H1 (cell line): Measurements from ENCODE around the gene MAP4K4. TPM values are rescaled to one million over a fixed set of nuclear protein-coding genes. Genes with fewer than 3 reads are reported as not detected.

ENCODE experiments used
- CTCF ChIA-PET: fragments of 300-600 bp; sonication (Branson Sonifier 250); formaldehyde crosslinking; loops from one replicate; lab custom pipeline; 2021; ENCODE audit not compliant: partially characterized antibody; lab: Charles Lee
- POLR2A ChIA-PET: fragments of 300-600 bp; sonication (Branson Sonifier 250); formaldehyde crosslinking; loops from one replicate; lab custom pipeline; 2021; ENCODE audit warnings: inconsistent platforms; ENCODE audit not compliant: partially characterized antibody; lab: Charles Lee
- DNase-seq, 2 experiments: peaks; one replicate each; pipeline versions ENCODE4 v3.0.0 to v3.0.0-alpha.2; 2010 to 2022; ENCODE audit warnings: low spot score in 2 of 2, low read depth in 1 of 2, mixed read lengths in 1 of 2
- FAIRE-seq: peaks from 2 replicates; lab custom pipeline; 2011; peaks lifted over from hg19 to GRCh38; lab: Jason Lieb, UNC
- H2AFZ ChIP-seq: 2 replicates; pipeline ENCODE4 v1.8.1; 2012; ENCODE audit warnings: low read length, inconsistent platforms
- H2AK5ac ChIP-seq: 2 replicates; pipeline ENCODE4 v1.6.1; 2013; ENCODE audit warnings: low read depth, low read length
- H2BK120ac ChIP-seq: replicated peaks from 2 replicates; pipeline ENCODE3; 2013; ENCODE audit warnings: low read depth, low read length, inconsistent platforms
- H2BK12ac ChIP-seq: 2 replicates; pipeline ENCODE4 v1.6.1; 2013; ENCODE audit warnings: low read depth, low read length
- H2BK15ac ChIP-seq: 2 replicates; pipeline ENCODE4 v1.6.1; 2013; ENCODE audit warnings: low read length
- H2BK20ac ChIP-seq: 2 replicates; pipeline ENCODE4 v1.6.1; 2013; ENCODE audit warnings: low read length
- H2BK5ac ChIP-seq: 2 replicates; pipeline ENCODE4 v1.6.1; 2013; ENCODE audit warnings: low read depth, low read length
- H3K14ac ChIP-seq: 2 replicates; pipeline ENCODE4 v1.6.1; 2013; ENCODE audit warnings: inconsistent platforms; ENCODE audit not compliant: insufficient read length
- H3K18ac ChIP-seq: 2 replicates; pipeline ENCODE4 v1.6.1; 2013; ENCODE audit warnings: low read length; ENCODE audit errors: extremely low read depth
- H3K23ac ChIP-seq: 2 replicates; pipeline ENCODE4 v1.6.1; 2013; ENCODE audit warnings: inconsistent platforms; ENCODE audit not compliant: insufficient read length
- H3K23me2 ChIP-seq: 2 replicates; pipeline ENCODE4 v1.6.1; 2013; ENCODE audit warnings: low read depth, low read length
- H3K27ac ChIP-seq: 2 replicates; pipeline ENCODE4 v1.6.1; 2011; ENCODE audit warnings: low read depth, low read length, inconsistent platforms
- H3K27me3 ChIP-seq, 4 experiments: replicated peaks in 1 of 4; 1 replicate in 1 of 4; 2 replicates in 3 of 4; pipeline versions ENCODE4 v1.6.1 to v1.8.1; 2011 to 2013; ENCODE audit warnings: low read length in 3 of 4, mild to moderate bottlenecking in 3 of 4, inconsistent platforms in 2 of 4, mixed read lengths in 2 of 4, moderate library complexity in 1 of 4; ENCODE audit not compliant: control insufficient read depth in 3 of 4, insufficient read depth in 3 of 4; ENCODE audit errors: extremely low read depth in 1 of 4
- H3K36me3 ChIP-seq, 4 experiments: 2 replicates each; pipeline versions ENCODE4 v1.6.1 to v1.8.1; 2011 to 2013; ENCODE audit warnings: mild to moderate bottlenecking in 4 of 4, low read length in 3 of 4, moderate library complexity in 2 of 4, control low read depth in 1 of 4, inconsistent platforms in 1 of 4; ENCODE audit not compliant: insufficient read depth in 4 of 4, control insufficient read depth in 2 of 4
- H3K4ac ChIP-seq: replicated peaks from 2 replicates; pipeline ENCODE3; 2013; ENCODE audit warnings: low read length, low read depth, mixed read lengths, inconsistent platforms; ENCODE audit not compliant: insufficient read length
- H3K4me1 ChIP-seq, 4 experiments: replicated peaks in 1 of 4; 1 replicate in 1 of 4; 2 replicates in 3 of 4; pipeline versions ENCODE4 v1.6.1 to v1.8.1; 2011 to 2013; ENCODE audit warnings: low read length in 3 of 4, inconsistent platforms in 2 of 4, mixed read lengths in 1 of 4; ENCODE audit not compliant: insufficient read depth in 4 of 4, control insufficient read depth in 3 of 4
- H3K4me2 ChIP-seq, 2 experiments: 2 replicates each; pipeline versions ENCODE4 v1.6.1 to v1.8.1; 2011 to 2013; ENCODE audit warnings: low read depth in 2 of 2, low read length in 2 of 2, control low read depth in 1 of 2, inconsistent platforms in 1 of 2, mild to moderate bottlenecking in 1 of 2; ENCODE audit not compliant: insufficient read depth in 1 of 2
- H3K4me3 ChIP-seq, 4 experiments: fragments of 200-600, 300-600 bp in 1 of 4; sonication (generic), shearing (Covaris generic), sonication (Bioruptor Twin) in 1 of 4; 2 replicates each; pipeline versions ENCODE4 v1.5.1 to v1.8.1; 2011 to 2016; ENCODE audit warnings: low read length in 4 of 4, low read depth in 3 of 4, control low read depth in 2 of 4, inconsistent platforms in 2 of 4, mild to moderate bottlenecking in 2 of 4, mixed read lengths in 1 of 4, moderate library complexity in 1 of 4; ENCODE audit not compliant: insufficient read depth in 2 of 4; ENCODE audit errors: extremely low read depth in 1 of 4
- H3K56ac ChIP-seq: replicated peaks from 2 replicates; pipeline ENCODE3; 2013; ENCODE audit warnings: low read depth, mild to moderate bottlenecking, mixed read lengths, low read length, inconsistent platforms; ENCODE audit not compliant: insufficient read length
- H3K79me1 ChIP-seq: 2 replicates; pipeline ENCODE4 v1.6.1; 2013; ENCODE audit warnings: low read depth, low read length, control low read depth
- H3K79me2 ChIP-seq, 2 experiments: 2 replicates each; pipeline versions ENCODE4 v1.6.1 to v1.8.1; 2012 to 2013; ENCODE audit warnings: low read length in 2 of 2, mild to moderate bottlenecking in 2 of 2, inconsistent platforms in 1 of 2; ENCODE audit not compliant: insufficient read depth in 2 of 2, control insufficient read depth in 1 of 2
- H3K9ac ChIP-seq, 4 experiments: replicated peaks in 1 of 4; 1 replicate in 1 of 4; 2 replicates in 3 of 4; pipeline versions ENCODE4 v1.6.1 to v1.8.1; 2011 to 2013; ENCODE audit warnings: low read depth in 3 of 4, low read length in 3 of 4, control low read depth in 2 of 4, mild to moderate bottlenecking in 2 of 4, moderate library complexity in 2 of 4, inconsistent platforms in 1 of 4; ENCODE audit errors: extremely low read depth in 1 of 4
- H3K9me3 ChIP-seq, 2 experiments: 2 replicates each; pipeline versions ENCODE4 v1.6.1 to v1.8.1; 2012 to 2013; ENCODE audit warnings: mild to moderate bottlenecking in 2 of 2, moderate library complexity in 2 of 2, control low read depth in 1 of 2, inconsistent platforms in 1 of 2, low read depth in 1 of 2, low read length in 1 of 2, mixed read lengths in 1 of 2; ENCODE audit not compliant: insufficient read depth in 2 of 2
- H4K20me1 ChIP-seq, 2 experiments: replicated peaks in 1 of 2; 2 replicates each; pipeline versions ENCODE3 to v1.8.1; 2011 to 2013; ENCODE audit warnings: inconsistent platforms in 2 of 2, low read length in 2 of 2, mild to moderate bottlenecking in 1 of 2; ENCODE audit not compliant: insufficient read depth in 2 of 2, control insufficient read depth in 1 of 2
- H4K5ac ChIP-seq: 2 replicates; pipeline ENCODE4 v1.6.1; 2013; ENCODE audit warnings: low read length, low read depth, mixed read lengths, inconsistent platforms; ENCODE audit not compliant: insufficient read length
- H4K8ac ChIP-seq: 2 replicates; pipeline ENCODE4 v1.8.0; 2013; ENCODE audit warnings: mild to moderate bottlenecking, moderate library complexity, low read length, inconsistent platforms; ENCODE audit not compliant: insufficient read depth; ENCODE audit errors: extremely low read depth
- H4K91ac ChIP-seq: replicated peaks from 2 replicates; pipeline ENCODE3; 2013; ENCODE audit warnings: low read length, mixed read lengths, inconsistent platforms; ENCODE audit not compliant: insufficient read length
- CEBPB ChIP-seq: IDR thresholded peaks from 2 replicates; pipeline ENCODE4 v1.6.1; 2012; ENCODE audit warnings: low read depth, low read length
- CREB1 ChIP-seq: IDR thresholded peaks from 2 replicates; pipeline ENCODE4 v1.6.1; 2012; ENCODE audit warnings: inconsistent platforms
- CTCF ChIP-seq, 3 experiments: IDR thresholded peaks; 1 replicate in 2 of 3; 2 replicates in 1 of 3; pipeline versions ENCODE4 v1.5.1 to v1.6.1; 2011; ENCODE audit warnings: low read length in 3 of 3, mild to moderate bottlenecking in 3 of 3, inconsistent platforms in 2 of 3, low read depth in 1 of 3, moderate library complexity in 1 of 3; ENCODE audit not compliant: insufficient read depth in 1 of 3; ENCODE audit errors: control extremely low read depth in 1 of 3
- RAD21 ChIP-seq, 2 experiments: IDR thresholded peaks in 1 of 2; conservative IDR thresholded peaks in 1 of 2; 2 replicates each; pipeline ENCODE4 v1.6.1; 2011; ENCODE audit warnings: low read depth in 2 of 2, low read length in 2 of 2, improper control_type of control experiment in 1 of 2, inconsistent platforms in 1 of 2, mild to moderate bottlenecking in 1 of 2, moderate library complexity in 1 of 2
- SIN3A ChIP-seq, 2 experiments: IDR thresholded peaks in 1 of 2; conservative IDR thresholded peaks in 1 of 2; 2 replicates each; pipeline ENCODE4 v1.6.1; 2011 to 2012; ENCODE audit warnings: low read length in 2 of 2, improper control_type of control experiment in 1 of 2, low read depth in 1 of 2, mild to moderate bottlenecking in 1 of 2
- SIX5 ChIP-seq: IDR thresholded peaks from 2 replicates; pipeline ENCODE4 v1.6.1; 2011; ENCODE audit warnings: mild to moderate bottlenecking, low read depth, low read length
- TBP ChIP-seq: IDR thresholded peaks from 2 replicates; pipeline ENCODE4 v1.6.1; 2011; ENCODE audit warnings: low read depth, low read length, improper control_type of control experiment
- USF2 ChIP-seq: IDR thresholded peaks from 2 replicates; pipeline ENCODE4 v1.6.1; 2011; ENCODE audit warnings: low read length, improper control_type of control experiment
- ZNF274 ChIP-seq: IDR thresholded peaks from 2 replicates; pipeline ENCODE4 v1.7.0; 2012; ENCODE audit warnings: low read length, borderline replicate concordance; ENCODE audit errors: extremely low read depth
- WGBS, 2 experiments: shearing (Covaris generic) in 1 of 2; methylation state at CpG; one replicate each; pipeline versions ENCODE4 v1.1.6 to v1.1.7; 2013 to 2015; ENCODE audit warnings: low lambda C conversion rate in 2 of 2, mixed read lengths in 2 of 2, inconsistent platforms in 1 of 2, low coverage in 1 of 2, missing lambda C conversion rate in 1 of 2; ENCODE audit not compliant: insufficient replicate concordance in 2 of 2, insufficient coverage in 1 of 2, insufficient read length in 1 of 2; ENCODE audit errors: extremely low coverage in 1 of 2, missing lambda C conversion rate in 1 of 2; 5-methylcytosine and 5-hydroxymethylcytosine counted together
- polyA plus RNA-seq, 7 experiments: library from polyadenylated mRNA; depleted of rRNA in 3 of 7; stranded (reverse) in 5 of 7; unstranded in 2 of 7; fragments of >200 nt in 5 of 7; fragments of 200-250 nt in 2 of 7; gene quantifications; 1 replicate in 5 of 7; 2 replicates in 1 of 7; 4 replicates in 1 of 7; pipeline versions ENCODE4 v1.2.1 to v1.2.3, GENCODE V29; 2011 to 2013; ENCODE audit warnings: missing spikeins in 2 of 7, mixed read lengths in 2 of 7
- total RNA-seq: library from RNA; stranded (reverse); fragmentation: NEBNext Ultra II Directional; extraction: Animal tissue kit (Norgen Biotek cat#: 25700); gene quantifications from 2 replicates; pipeline ENCODE4 v1.2.1, GENCODE V29; 2021

MAP4K4 gene
- total and polyA plus RNA-seq, 2 of the 8 experiments (the other 6 are each of a cell fraction or from before 2014, with no cell fraction given): 53.2 to 138 TPM

- Histone ChIP-seq H3K18ac (no peak overlapping the region), H2BK120ac (no peak overlapping the region), H3K4me2 (no peak overlapping the region), H4K8ac (no peak overlapping the region), H3K4ac (no peak overlapping the region), H3K23ac (no peak overlapping the region), H2BK15ac (no peak overlapping the region), H3K56ac (no peak overlapping the region), H3K4me3 (no peak overlapping the region), H2AK5ac (no peak overlapping the region), H3K27me3 (no peaks in the 10 kb centered on the region), H4K91ac (no peak overlapping the region), H3K23me2 (no peaks in the 10 kb centered on the region), H3K79me2 (no peaks in the 10 kb centered on the region), H3K27ac (no peak overlapping the region), H4K5ac (no peak overlapping the region), H3K14ac (no peak overlapping the region), H2AFZ (no peak overlapping the region), H3K79me1 (0 out of 2 replicates have a peak, but pooled peaks cover 2% of the 10 kb centered on the region), H2BK20ac (no peak overlapping the region), H3K9me3 (0 out of 4 replicates have a peak, but pooled peaks cover 0 to 2% of the 10 kb centered on the region in 2 experiments), H2BK12ac (no peak overlapping the region), H3K9ac (no peak overlapping the region), H3K4me1 (no peaks in the 10 kb centered on the region), H3K36me3 (peaks cover 4 to 60% (median 28%) of the 10 kb centered on the region in 4 experiments; a peak in 7 of 8 replicates), H2BK5ac (no peak overlapping the region), H4K20me1 (no peaks in the 10 kb centered on the region)
- WGBS, 2 experiments: 69% methylated on average over 3 of the region's 3 CpGs; no CpG with 5 or more reads in 1 of the 2 experiments
- POLR2A ChIA-PET: no interaction called here
- DNase-seq: no peak
- no peak for FAIRE-seq
- CTCF ChIA-PET: interaction anchor here (0.6 to 3.7 kb wide), 56 partner anchors 9 to 567 kb away, joined by 3 to 20 read pairs (median 4); no protein-coding TSS in a partner anchor
- TF ChIP-seq TBP (no peak), SIX5 (no peak), CREB1 (no peak), CTCF (IDR thresholded peaks at IDR 0.05; ENCODE audit: control extremely low read depth in 1 of 3, insufficient read depth in 1 of 3, low read depth in 1 of 3, low read length in 3 of 3) (peak in 2 of 3 experiments; percentile 44 to 57; a peak in 2 of 4 replicates), USF2 (no peak), ZNF274 (no peak), RAD21 (IDR thresholded peaks at IDR 0.05 in 1 of 2, conservative IDR thresholded peaks at IDR 0.05 in 1 of 2; ENCODE audit: low read depth in 2 of 2, low read length in 2 of 2) (peak; percentile 61 to 63), CEBPB (no peak), SIN3A (conservative IDR thresholded peaks at IDR 0.05 in 1 of 2, IDR thresholded peaks at IDR 0.05 in 1 of 2; ENCODE audit: low read depth in 1 of 2, low read length in 2 of 2) (no peak)
Measured at GRCh38 chr2:101883860-101884259, 186.4 kb downstream of the MAP4K4 start.
